HG02943 (cell line): Measurements from ENCODE around the gene TMEM255B.
"Not testable (repeated sequence)": the region's sequence is repeated elsewhere in the genome, so short reads cannot be mapped to it uniquely, and the experiment has no call there.

ENCODE experiments used
- ATAC-seq: cut with Tn5 transposase; IDR thresholded peaks from one replicate; pipeline ENCODE4 v1.9.1; 2021; ENCODE audit warnings: mild to moderate bottlenecking, low read depth, moderate library complexity; ENCODE audit not compliant: unreplicated experiment

Gene TMEM255B

DNA sequence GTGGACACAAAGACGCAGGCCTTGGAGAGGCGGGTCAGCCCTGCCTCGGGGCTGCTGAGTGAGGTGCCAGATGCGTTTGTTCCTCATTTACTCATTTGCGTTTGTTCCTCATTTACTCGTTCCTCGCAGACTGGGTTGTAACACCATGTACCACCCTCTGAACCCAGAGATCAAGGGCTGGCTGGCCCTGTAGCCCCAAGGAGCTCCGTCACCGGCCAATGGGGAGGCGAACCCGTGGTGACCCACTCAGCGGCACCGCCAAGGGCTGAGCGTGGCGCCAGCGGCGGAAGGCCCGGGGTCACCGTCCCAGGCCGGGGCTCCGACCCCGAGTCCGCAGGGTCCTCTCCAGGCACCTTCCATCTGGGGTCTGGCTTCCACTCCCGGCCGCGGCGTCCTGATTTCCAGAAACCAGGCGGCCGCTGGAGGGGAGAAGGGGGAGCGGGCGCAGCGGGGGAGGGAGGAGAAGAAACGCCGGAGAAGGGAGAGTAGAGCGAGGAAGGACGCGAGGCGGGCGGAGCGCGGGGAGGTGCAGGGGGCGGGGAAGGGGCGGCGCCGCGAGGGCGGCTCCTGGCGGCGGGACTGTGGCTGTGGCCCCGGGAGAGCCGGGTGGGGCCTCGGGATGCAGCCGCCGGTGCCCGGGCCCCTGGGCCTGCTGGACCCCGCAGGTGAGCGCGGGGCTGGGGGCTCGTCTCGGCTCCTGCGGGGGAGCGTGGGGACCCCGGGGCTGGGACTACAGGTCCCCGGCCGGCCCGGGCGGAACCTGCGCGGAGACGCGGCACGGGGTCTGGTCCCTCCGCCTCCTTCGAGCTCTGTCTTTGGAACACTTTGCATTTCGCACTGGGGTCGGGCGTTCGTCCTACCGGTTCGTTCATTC, at the start of gene TMEM255B:
Gene TMEM255B (plus strand): TSS at position 576 of the 874 bp plus-strand sequence. CDS start 44 bp downstream, at position 620.
- no peak for ATAC-seq

DNA sequence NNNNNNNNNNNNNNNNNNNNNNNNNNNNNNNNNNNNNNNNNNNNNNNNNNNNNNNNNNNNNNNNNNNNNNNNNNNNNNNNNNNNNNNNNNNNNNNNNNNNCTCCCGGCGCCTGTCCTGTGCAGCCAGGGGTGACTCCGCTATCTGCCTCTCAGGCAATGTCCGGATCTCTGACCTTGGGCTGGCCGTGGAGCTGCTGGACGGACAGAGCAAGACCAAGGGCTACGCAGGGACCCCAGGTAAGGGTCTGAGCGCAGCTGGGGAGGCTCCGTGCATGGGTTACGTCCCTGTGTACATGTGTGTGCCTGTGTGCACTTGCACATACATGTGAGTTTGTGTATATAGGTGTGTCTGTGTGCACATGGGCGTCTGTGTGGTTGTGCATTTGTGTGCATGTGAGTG, 36.1 kb upstream of the TMEM255B start:
- no peak for ATAC-seq

DNA sequence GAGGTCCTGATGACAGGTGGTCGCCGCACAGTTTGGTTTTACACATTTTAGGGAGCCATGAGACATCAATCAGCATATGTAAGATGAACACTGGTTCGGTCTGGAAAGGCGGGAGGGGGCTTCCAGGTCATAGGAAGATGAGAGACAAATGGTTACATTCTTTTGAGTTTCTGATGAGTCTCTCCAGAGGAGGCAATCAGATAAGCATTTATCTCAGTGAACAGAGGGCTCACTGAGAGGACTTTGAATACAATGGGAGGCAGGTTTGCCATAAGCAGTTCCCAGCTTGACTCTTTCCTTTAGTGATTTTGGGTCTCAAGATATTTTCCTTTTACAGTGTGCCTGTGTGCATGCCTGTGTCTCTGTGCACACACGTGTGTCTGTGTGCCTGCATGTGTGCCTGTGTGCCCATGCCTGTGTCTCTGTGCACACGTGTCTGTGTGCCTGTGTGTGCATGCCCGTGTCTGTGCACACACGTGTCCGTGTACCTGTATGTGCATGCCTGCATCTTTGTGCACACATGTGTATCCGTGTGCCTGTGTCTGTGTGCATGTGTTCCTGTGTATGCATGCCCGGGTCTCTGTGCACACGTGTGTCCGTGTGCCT, 35.5 kb upstream of the TMEM255B start:
- ATAC-seq, result no peak

DNA sequence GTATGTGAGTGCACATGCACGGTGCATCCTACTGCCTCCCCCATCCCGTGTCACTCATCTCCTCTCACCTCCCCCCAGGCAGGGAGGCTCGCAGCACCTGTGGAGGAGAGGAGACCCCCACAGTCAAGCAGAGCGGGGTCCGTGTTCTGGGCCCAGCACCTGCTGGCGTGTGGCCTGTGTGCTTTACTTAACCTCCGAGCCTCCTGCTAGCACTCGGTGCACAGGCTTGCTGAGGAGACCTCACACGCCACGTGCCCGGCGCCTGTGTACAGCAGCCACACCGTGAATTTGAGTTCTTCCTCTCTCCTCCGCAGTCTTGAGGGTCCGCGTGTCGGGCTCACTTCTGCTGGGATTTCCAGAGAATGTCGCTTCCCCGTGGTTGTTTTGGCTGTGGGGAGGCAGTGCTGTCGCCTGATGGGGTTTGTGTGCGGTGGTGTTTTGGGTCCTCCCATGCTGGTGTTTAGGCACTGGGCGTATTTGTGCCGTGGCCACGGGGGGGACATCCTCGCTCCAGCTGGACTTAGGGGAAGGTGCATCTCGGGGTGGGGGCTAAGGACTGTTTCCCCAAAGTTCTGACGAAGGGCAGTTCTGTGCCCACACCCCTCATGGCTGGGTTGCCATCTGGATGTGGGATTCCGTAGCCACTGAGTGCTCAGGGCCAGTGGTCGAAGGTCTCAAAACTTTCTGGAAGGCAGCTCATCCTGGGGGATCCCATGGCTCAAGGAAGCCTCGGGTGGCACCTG, 34.8 kb upstream of the TMEM255B start:
- ATAC-seq, result no peak

DNA sequence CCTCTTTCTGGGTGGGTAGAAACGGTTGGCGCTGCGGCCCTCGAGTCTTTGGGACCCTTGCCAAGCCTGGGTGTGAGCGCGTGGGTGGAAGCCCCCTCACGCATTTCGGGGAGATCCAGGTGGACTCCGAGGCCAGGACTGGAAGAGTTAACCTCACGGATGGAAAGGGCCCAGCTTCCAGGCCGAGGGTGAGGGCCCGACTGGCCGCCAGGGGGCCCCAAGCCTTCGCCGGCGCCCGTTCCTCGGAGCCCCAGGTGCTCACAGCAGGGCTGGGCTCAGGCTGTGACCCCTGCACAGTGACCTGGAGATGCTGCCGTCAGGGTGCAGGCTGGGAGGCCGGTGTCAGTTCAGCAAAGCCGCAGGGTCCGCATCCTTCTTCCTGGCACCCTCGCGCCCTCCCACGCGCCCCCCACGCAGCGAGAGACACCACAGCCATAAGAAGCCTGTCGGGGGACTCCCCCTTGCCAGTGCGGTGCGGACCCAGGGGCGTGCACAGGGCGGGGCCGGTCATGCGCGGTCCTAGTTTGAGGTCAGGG, 34.2 kb upstream of the TMEM255B start:
- ATAC-seq, result peak; percentile 85

DNA sequence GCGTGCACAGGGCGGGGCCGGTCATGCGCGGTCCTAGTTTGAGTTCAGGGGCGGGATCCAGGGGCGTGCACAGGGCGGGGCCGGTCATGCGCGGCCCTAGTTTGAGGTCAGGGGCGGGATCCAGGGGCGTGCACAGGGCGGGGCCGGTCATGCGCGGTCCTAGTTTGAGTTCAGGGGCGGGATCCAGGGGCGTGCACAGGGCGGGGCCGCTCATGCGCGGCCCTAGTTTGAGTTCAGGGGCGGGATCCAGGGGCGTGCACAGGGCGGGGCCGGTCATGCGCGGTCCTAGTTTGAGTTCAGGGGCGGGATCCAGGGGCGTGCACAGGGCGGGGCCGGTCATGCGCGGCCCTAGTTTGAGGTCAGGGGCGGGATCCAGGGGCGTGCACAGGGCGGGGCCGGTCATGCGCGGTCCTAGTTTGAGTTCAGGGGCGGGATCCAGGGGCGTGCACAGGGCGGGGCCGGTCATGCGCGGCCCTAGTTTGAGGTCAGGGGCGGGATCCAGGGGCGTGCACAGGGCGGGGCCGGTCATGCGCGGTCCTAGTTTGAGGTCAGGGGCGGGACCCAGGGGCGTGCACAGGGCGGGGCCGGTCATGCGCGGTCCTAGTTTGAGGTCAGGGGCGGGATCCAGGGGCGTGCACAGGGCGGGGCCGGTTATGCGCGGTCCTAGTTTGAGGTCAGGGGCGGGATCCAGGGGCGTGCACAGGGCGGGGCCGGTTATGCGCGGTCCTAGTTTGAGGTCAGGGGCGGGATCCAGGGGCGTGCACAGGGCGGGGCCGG, 33.5 kb upstream of the TMEM255B start:
- not testable (repeated sequence) for ATAC-seq

DNA sequence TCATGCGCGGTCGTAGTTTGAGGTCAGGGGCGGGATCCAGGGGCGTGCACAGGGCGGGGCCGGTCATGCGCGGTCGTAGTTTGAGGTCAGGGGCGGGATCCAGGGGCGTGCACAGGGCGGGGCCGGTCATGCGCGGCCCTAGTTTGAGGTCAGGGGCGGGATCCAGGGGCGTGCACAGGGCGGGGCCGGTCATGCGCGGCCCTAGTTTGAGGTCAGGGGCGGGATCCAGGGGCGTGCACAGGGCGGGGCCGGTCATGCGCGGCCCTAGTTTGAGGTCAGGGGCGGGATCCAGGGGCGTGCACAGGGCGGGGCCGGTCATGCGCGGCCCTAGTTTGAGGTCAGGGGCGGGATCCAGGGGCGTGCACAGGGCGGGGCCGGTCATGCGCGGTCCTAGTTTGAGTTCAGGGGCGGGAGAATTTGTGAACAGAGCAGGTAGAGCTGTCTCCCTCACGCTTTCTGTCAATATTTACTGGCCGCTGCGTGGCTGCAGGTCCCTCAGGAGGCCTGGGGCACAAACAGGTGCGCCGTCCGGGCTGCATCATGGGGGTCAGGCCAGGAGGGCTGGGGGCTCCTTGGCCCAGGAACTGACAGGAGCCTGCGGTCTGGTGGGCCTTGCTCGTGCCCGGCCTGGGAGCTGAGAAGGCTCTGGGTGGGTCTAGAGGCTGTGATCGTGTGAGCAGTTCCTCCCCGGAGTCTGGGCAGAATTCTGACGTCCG, 32.8 kb upstream of the TMEM255B start:
- not testable (repeated sequence) for ATAC-seq

DNA sequence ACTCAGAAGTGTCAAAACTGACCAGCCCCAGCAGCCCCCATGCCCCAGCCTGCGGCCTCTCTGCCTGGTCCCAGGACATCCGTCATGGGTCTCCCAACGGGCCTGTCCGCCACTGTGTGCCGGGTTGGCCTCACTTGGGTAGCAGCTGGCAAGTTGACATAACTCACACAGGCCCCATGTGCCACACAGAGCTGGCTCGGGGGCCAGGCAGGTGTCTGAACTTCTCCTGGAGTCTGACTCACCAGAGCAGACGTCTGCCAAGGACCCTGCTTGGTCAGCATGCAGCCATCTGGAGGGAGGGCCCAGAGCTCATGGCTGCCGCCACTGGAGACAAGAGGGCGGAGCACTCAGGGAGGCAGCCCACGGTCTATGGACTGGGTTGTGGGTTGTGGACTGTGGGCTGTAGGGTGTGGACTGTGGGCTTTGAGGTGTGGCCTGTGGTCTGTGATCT, 32.0 kb upstream of the TMEM255B start:
- ATAC-seq, result no peak

DNA sequence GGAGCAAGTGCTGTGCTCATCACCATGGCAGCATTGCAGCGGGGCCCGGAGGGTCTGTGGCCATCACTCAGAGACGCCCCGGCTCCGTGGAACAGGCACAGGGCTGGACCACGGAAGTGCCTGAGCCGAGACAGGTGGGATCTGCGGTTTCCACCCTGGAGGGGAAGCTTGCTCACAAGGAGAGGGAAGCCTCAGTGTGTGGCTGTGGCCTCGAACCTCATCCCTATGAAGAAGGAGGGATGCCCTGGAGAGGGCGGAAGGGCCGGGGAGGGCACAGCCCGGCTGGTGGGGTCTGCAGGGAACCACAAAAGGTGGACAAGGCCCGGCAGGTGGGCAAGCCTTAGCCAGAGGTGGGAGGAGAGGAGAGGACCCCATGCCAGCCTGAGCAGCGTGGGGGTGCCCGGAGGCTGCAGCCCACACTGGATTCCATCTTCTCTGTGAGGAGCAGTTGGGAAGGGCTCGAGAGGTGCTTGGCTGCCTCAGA, 30.4 kb upstream of the TMEM255B start:
- no peak for ATAC-seq

DNA sequence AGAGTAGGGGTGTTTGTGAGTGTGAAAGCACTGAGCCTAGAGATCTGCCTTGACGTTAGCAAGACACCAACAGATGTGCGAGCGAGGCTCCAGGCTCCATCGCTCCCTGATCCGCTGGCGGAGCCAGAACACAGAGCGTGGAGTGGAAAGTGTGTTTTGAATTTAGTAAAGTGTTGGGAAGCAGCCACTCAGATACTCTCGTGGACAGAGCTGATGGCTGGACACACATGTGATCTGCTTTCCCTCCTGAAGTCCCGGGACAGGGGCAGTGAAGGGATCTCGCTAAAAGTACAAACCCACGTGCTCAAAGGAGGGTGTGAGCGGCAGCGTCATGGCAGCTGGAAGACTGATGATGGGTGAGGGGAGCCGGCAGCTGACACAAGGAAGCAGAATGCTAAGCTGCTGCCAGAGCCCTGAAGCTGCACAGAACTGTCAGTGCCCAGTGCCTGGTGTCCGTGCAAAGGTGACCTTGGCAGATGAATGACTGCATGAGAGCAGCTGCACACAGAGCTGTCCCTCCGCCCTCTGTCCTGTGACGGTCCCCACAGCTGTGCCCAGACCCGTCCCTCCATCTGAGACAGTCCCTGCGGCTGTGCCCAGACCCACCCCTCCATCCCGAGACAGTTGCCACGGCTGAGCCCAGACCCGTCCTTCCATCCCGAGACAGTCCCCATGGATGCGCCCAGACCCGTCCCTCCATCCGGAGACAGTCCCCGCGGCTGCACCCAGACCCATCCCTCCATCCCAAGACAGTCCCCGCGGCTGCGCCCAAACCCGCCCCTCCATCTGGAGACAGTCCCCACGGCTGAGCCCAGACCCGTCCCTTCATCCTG, 29.6 kb upstream of the TMEM255B start:
- ATAC-seq, result no peak

DNA sequence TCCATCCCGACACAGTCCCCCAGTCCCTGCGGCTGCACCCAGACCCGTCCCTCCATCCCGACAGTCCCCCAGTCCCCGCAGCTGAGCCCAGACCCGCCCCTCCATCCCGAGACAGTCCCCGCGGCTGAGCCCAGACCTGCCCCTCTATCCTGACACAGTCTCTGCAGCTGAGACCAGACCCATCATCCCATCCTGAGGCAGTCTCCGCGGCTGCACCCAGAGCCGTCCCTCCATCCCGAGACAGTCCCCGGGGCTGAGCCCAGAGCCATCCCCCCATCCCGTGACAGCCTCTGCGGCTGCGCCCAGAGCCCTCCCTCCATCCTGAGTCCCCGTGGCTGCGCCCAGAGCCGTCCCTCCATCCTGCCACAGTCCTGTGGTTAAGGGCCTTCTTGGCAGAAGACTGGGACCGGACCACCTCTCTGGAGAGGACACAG, 28.8 kb upstream of the TMEM255B start:
- ATAC-seq, result no peak

DNA sequence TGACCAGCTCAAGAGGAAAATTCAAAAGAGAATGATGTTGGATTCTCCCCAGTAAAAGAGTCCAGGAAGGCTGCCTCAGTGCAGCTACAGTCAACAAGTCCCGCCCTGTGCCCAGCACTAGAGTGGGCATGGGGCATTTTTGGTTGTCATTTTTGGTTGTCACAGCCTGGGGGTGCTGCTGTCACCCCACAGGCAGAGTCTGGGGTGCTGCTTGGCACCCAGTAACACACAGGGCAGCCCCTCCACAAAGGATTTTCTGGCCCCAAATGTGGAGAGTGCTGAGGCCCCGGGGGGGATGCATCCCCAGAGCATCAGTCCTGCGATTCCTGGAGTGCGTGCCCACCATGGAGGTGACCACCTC, 28.2 kb upstream of the TMEM255B start:
- ATAC-seq, result no peak

DNA sequence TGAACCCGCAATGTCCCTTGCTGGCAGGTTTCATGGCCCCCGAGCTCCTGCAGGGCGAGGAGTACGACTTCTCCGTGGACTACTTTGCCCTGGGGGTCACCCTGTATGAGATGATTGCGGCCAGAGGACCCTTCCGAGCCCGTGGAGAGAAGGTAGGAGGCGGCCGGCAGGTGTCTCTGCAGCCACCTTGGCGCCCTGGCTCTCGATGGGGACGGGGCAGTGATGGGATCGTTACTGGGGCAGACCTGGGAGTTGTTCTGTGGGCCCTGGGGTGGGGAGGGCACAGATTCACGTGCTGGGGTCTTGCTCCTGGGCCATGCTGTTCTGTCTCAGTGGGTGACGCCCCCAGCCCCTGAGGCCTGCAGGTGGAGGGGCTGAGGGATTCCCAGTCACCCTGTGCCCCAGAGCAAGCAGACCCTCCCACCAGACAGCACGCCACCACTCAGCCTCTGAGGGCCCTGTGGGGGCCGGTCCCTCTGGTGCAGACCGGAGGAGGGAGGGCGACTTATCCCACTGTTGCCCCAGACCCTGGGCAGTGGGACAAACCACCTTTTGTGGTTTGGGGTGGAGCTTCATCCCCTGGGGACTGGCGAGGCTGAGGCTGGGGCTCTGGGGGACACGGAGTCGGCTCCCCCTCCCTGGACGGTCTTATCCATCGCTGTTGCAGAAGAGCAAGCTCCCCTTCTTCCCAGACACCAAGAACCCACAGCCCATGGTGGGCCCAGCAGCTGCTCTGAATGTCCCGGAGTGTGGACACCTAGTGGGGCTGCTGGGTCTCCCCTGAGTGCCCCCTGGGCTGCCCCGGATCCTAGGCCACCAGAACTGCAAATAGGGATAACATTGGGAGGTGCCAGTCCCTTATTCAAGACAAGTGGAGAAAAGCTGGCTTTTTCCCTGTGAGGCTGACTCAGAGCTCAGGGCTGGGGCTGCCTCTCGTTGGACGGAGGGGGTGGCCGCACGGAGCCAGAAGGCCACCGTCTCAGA, 27.5 kb upstream of the TMEM255B start:
- no peak for ATAC-seq

DNA sequence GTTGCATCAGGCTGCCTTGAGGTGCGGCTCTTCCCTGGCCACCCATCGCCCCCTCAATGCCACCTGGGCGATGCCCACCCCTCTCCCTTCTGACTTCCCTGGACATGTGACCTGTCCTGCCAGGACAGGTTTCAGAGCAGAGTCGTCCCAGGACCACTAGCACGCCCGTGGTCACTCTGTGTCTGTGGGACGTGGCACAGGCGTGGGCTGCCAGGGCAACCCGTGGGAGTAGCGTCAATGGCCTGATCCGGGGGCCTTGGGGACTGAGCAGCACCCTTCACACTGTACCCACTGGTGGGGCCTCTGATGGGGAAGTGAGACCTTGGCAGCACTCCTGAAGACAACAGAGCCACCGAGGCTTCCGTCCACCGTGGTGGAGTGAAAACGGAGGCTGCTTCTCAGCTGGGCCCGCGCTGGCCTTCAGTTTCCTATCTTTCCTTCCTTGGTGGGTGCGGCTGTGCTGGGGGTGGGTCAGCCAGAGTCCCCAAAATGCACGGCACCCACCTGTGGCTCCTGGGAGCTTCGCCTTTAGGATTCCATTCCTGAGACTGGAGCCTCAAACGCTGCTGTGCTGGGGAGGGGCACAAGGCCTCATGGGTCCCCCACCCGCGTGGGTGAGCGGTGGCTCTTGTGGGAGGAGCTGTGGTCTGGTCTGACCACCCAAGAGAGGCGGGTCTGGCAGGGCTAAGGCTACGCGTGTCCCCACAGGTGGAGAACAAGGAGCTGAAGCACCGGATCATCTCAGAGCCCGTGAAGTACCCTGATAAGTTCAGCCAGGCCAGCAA, 26.7 kb upstream of the TMEM255B start:
- ATAC-seq, result no peak

DNA sequence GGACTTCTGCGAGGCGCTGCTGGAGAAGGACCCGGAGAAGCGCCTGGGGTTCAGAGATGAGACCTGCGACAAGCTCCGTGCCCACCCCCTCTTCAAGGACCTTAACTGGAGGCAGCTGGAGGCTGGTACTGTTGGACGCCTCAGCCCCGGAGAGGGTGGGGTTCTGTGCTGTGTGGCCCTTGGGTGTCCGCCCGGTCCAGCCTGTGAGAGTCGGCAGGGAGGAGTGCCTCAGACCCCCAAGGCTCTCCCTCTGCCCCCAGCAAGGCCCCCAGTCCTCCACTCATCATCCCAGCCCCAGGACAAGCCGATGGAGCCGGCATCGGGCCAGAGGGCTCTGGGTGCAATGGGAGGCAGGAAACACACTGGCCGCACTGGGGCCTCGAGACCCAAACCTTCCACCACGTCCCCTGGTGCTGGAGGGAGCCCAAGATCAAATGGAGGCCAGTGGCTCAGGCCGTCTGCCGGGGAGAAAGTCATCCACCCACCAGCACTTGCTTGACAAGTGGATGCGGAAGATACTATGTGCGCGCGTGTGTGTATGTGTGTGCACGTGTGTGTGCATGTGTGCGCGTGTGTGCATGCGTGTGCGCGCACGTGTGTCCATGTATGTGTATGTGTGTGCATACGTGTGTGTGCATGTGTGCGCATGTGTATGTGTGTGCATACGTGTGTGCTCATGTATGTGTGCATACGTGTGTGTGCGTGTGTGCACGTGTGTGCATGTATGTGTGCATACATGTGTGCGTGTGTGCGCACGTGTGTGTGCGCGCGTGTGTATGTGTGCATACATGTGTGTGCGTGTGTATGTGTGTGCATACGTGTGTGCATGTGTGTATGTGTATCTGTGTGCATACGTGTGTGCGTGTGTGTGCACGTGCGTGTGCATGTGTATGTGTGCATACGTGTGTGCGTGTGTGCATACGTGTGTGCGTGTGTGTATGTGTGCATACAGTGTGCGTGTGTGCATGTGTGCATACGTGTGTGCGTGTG, 25.8 kb upstream of the TMEM255B start:
- no peak for ATAC-seq
